Mucosa of descending colon (tissue), 3 donors: ENCODE results near the gene CNIH3. TPM values are rescaled to one million over a fixed set of nuclear protein-coding genes. Genes with fewer than 3 reads are reported as not detected.
A peak's percentile ranks its signal among the peaks of the same experiment; 100 is the strongest.

Source experiments
- ATAC-seq: fragments of 200-7000 bp; cut with Tn5 transposase; one replicate; pipeline ENCODE4 v1.9.1; 2020; ENCODE audit warnings: mild to moderate bottlenecking, moderate library complexity
- DNase-seq, 3 donors: peaks; one replicate each; pipeline ENCODE4 v3.0.0-alpha.2; 2020
- H3K36me3 ChIP-seq: fragments of 200-600 bp; one replicate; pipeline ENCODE4 v1.8.0; 2021; ENCODE audit warnings: low read depth, mild to moderate bottlenecking
- H3K4me1 ChIP-seq: fragments of 200-600 bp; one replicate; pipeline ENCODE4 v1.8.0; 2021; ENCODE audit warnings: low read depth, mild to moderate bottlenecking
- H3K4me3 ChIP-seq: fragments of 200-600 bp; one replicate; pipeline ENCODE4 v1.8.0; 2021; ENCODE audit warnings: mild to moderate bottlenecking
- H3K9me3 ChIP-seq: fragments of 200-600 bp; one replicate; pipeline ENCODE4 v1.8.0; 2021; ENCODE audit warnings: mild to moderate bottlenecking
- CTCF ChIP-seq: fragments of 200-600 bp; IDR thresholded peaks from one replicate; pipeline ENCODE4 v1.8.0; 2022; ENCODE audit warnings: antibody characterized with exemption, mild to moderate bottlenecking
- intact Hi-C, 2 donors: fragments of 100-400 bp; cut with DNase I in 1 of 2; cut with micrococcal nuclease in 1 of 2; formaldehyde crosslinking; loops; one replicate each; pipeline versions ENCODE4 v1.11.0 to v1.11.1; 2022; cut with DNase I, micrococcal nuclease
- total RNA-seq, 3 donors: library from RNA; stranded (reverse); fragmentation: NEBNext Ultra II Directional in 2 of 3; extraction: Animal tissue kit (Norgen Biotek cat#: 25700) in 2 of 3; gene quantifications; one replicate each; pipeline versions ENCODE4 v1.2.1 to v1.2.4, GENCODE V29; 2021 to 2023
- donor health status: DM: no; HTN: no; CAD: no; lungs with moderate emphysema.
- donor health status: DM: no; HTN: no; CAD: no.
- donor health status: DM: no; HTN: yes; CAD: no.

The CNIH3 gene
- total RNA-seq, 3 donors from 2014 or later: 1.0 to 2.5 (median 1.1) TPM

DNA sequence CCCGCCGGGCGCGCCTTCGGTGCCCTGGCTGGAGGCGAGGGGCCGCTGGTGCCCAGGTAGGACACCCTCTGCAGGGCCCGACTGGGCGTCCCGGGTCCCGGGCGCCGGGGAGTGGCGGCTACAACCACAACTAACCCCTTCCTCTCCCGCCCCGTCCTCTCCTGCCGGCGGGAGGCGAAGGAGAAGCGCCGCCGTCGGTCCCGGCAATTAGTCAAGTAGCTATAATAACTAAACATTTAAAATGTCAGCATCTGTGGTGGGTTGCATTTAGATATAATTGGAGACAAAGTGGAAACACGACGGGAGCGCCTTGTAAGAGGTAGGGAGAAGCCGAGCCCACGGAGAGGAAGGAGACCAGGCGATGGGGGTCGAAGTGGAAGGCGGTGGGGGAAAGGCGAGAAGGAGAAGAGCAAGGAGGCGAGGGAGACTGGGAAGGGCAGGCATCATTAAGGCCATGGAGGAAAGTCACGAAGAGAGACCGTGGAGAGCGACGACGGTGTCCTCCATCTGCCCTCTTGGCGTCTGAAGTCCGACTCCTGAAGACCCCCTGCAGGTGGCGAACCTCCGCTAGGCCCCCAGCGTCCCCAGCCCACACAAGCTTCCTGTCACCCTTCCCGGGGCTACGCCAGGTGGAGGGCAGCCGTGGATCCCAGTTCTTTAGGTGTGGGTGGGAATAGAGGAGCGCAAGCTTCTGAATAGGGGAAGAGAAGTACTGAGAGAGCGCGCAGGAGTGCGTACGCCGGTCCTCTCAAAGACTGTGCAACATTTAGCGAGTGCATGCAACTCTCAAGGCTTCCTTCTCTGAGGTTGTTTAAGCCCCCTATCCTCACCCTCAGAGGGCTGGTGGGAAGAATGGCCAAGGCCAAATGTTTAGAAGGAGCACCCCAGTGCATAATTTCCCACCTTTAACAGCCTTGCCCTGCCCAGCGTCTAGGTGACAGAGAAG, 1.6 kb downstream of the CNIH3 start:
- Histone ChIP-seq H3K9me3 (no peaks in the 10 kb centered on the region), H3K36me3 (no peaks in the 10 kb centered on the region), H3K4me3 (no peak overlapping the region), H3K4me1 (peaks cover 10% of the 10 kb centered on the region)
- no peak for DNase-seq
- TF ChIP-seq CTCF: no peak
- no peak for ATAC-seq
- intact Hi-C loops: no loop called here

DNA sequence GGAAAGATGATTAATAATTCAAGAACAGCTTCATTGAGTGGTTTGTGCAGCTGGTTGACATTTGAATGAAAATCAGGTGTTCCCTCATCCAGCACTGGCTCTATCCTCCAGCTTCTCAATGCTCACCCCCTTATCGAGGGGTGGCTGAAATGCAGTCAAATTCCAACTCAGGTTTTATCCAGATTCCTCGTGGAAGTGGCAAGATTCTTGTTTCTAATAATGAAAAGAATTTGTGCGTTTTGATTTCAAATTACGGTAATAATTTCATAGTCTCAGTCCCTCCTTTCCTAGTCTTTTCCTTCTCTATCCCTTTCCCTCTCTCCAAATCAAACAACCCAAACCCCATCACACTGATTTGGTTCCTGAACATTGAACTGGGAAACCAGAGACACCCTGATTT, 3.1 kb downstream of the CNIH3 start:
- no peak for TF ChIP-seq CTCF
- no peak overlapping the region for H3K4me3 ChIP-seq
- no peak for DNase-seq
- peaks cover 10% of the 10 kb centered on the region for H3K4me1 ChIP-seq
- ATAC-seq: no peak
- H3K36me3 ChIP-seq: no peaks in the 10 kb centered on the region
- no peaks in the 10 kb centered on the region for H3K9me3 ChIP-seq
- intact Hi-C loops: no loop called here

GRCh38 chr1:224620105-224620504, 4.0 kb downstream of the CNIH3 start:
- peaks cover 10% of the 10 kb centered on the region for H3K4me1 ChIP-seq

GRCh38 chr1:224621813-224622682, 5.9 kb downstream of the CNIH3 start:
- ATAC-seq (peak; percentile 73), DNase-seq (peak in 1 of 3 donors; percentile 15)
- intact Hi-C loops: no loop called here

More at GRCh38 chr1:224620105-224620504, 4.0 kb downstream of the CNIH3 start:
- H3K4me3 ChIP-seq: no peak overlapping the region
- ATAC-seq (no peak), DNase-seq (no peak)
- no peaks in the 10 kb centered on the region for H3K36me3 ChIP-seq
- TF ChIP-seq CTCF: no peak
- no peaks in the 10 kb centered on the region for H3K9me3 ChIP-seq
- intact Hi-C loops: no loop called here

More at GRCh38 chr1:224621813-224622682, 5.9 kb downstream of the CNIH3 start:
- H3K9me3 ChIP-seq: no peaks in the 10 kb centered on the region
- no peak overlapping the region for H3K4me3 ChIP-seq
- no peak for TF ChIP-seq CTCF
- no peaks in the 10 kb centered on the region for H3K36me3 ChIP-seq
- no peaks in the 10 kb centered on the region for H3K4me1 ChIP-seq
